ENCODE data around the gene ENPP4.
A peak's percentile ranks its signal among the peaks of the same experiment; 100 is the strongest.
"Not testable (repeated sequence)": the region's sequence is repeated elsewhere in the genome, so short reads cannot be mapped to it uniquely, and the experiment has no call there.

The ENPP4 gene

GRCh38 chr6:46129629-46130511, at the start of gene ENPP4:
Gene ENPP4 (plus strand): TSS chr6:46129989. CDS start chr6:46139584, 9,595 bp downstream.
- no peak for TF ChIP-seq CTCF (IDR thresholded peaks at IDR 0.05; ENCODE audit: extremely low read depth, missing control alignments)
- DNase-seq (ENCODE audit: low spot score), result peak; percentile 95

GRCh38 chr6:46080111-46080510, 49.7 kb upstream of the ENPP4 start:
- DNase-seq (ENCODE audit: low spot score), result no peak
- TF ChIP-seq CTCF (IDR thresholded peaks at IDR 0.05; ENCODE audit: extremely low read depth, missing control alignments), result no peak

- not testable (repeated sequence) for DNase-seq (ENCODE audit: low spot score)
Observed at GRCh38 chr6:46085688-46086087, 44.1 kb upstream of the ENPP4 start.

- DNase-seq (ENCODE audit: low spot score), result peak; percentile 56
- TF ChIP-seq CTCF (IDR thresholded peaks at IDR 0.05; ENCODE audit: extremely low read depth, missing control alignments), result peak; percentile 52
Observed at GRCh38 chr6:46090115-46091079, 39.4 kb upstream of the ENPP4 start.

GRCh38 chr6:46091080-46091478, 38.7 kb upstream of the ENPP4 start:
- TF ChIP-seq CTCF (IDR thresholded peaks at IDR 0.05; ENCODE audit: extremely low read depth, missing control alignments), result no peak
- no peak for DNase-seq (ENCODE audit: low spot score)

GRCh38 chr6:46095251-46095650, 34.5 kb upstream of the ENPP4 start:
- DNase-seq (ENCODE audit: low spot score), result no peak
- no peak for TF ChIP-seq CTCF (IDR thresholded peaks at IDR 0.05; ENCODE audit: extremely low read depth, missing control alignments)

GRCh38 chr6:46097366-46097765, 32.4 kb upstream of the ENPP4 start:
- TF ChIP-seq CTCF (IDR thresholded peaks at IDR 0.05; ENCODE audit: extremely low read depth, missing control alignments), result no peak
- DNase-seq (ENCODE audit: low spot score), result no peak
